ENCODE data around the gene LYST.

The LYST gene

GRCh38 chr1:235745503-235746136, 121.1 kb downstream of the LYST start:
- no peak overlapping the region for H3K4me2 ChIP-seq (ENCODE audit: low read depth, low read length, poor library complexity, severe bottlenecking)
- H3K9me2 ChIP-seq (replicated peaks; ENCODE audit: low read depth, low read length) = no peaks in the 10 kb centered on the region
- H3K27me3 ChIP-seq (ENCODE audit: insufficient read depth, low read length, poor library complexity, severe bottlenecking) = no peaks in the 10 kb centered on the region
- no peak overlapping the region for H2AFZ ChIP-seq (ENCODE audit: low read length)
- H3K9me3 ChIP-seq (ENCODE audit: insufficient read depth, low read depth, low read length) = no peaks in the 10 kb centered on the region
- no peak overlapping the region for H3K9ac ChIP-seq (ENCODE audit: low read depth, low read length, poor library complexity, severe bottlenecking)
- TF ChIP-seq EZH2phosphoT487 (IDR thresholded peaks at IDR 0.05; ENCODE audit: borderline replicate concordance) (no peak), CTCF (conservative IDR thresholded peaks at IDR 0.05; ENCODE audit: low read length) (no peak)
- no peaks in the 10 kb centered on the region for H4K20me1 ChIP-seq (ENCODE audit: insufficient read depth, low read length, poor library complexity, severe bottlenecking)
- no peaks in the 10 kb centered on the region for H3K36me3 ChIP-seq (ENCODE audit: insufficient read depth, low read length)
- no peaks in the 10 kb centered on the region for H3F3A ChIP-seq (ENCODE audit: low read depth)
- H3K79me2 ChIP-seq (ENCODE audit: insufficient read depth, low read length) = no peaks in the 10 kb centered on the region
- no peak overlapping the region for H3K4me3 ChIP-seq (ENCODE audit: low read length, poor library complexity, severe bottlenecking)
- H3K4me1 ChIP-seq (ENCODE audit: insufficient read depth, low read length, poor library complexity, severe bottlenecking) = peaks cover 10% of the 10 kb centered on the region

- no peak overlapping the region for H3K4me3 ChIP-seq (ENCODE audit: low read length, poor library complexity, severe bottlenecking)
- no peak overlapping the region for H3K9ac ChIP-seq (ENCODE audit: low read depth, low read length, poor library complexity, severe bottlenecking)
These were observed 123.6 kb downstream of the LYST start for GRCh38 chr1:235742914-235743599.

GRCh38 chr1:235741294-235741693, 125.4 kb downstream of the LYST start:
- no peak overlapping the region for H3K4me2 ChIP-seq (ENCODE audit: low read depth, low read length, poor library complexity, severe bottlenecking)
- H3K9me2 ChIP-seq (replicated peaks; ENCODE audit: low read depth, low read length) = no peaks in the 10 kb centered on the region
- no peak overlapping the region for H3K9ac ChIP-seq (ENCODE audit: low read depth, low read length, poor library complexity, severe bottlenecking)

More at GRCh38 chr1:235742914-235743599, 123.6 kb downstream of the LYST start:
- H3F3A ChIP-seq (ENCODE audit: low read depth) = no peaks in the 10 kb centered on the region
- no peaks in the 10 kb centered on the region for H4K20me1 ChIP-seq (ENCODE audit: insufficient read depth, low read length, poor library complexity, severe bottlenecking)
- H3K27me3 ChIP-seq (ENCODE audit: insufficient read depth, low read length, poor library complexity, severe bottlenecking) = no peaks in the 10 kb centered on the region
- TF ChIP-seq EZH2phosphoT487 (IDR thresholded peaks at IDR 0.05; ENCODE audit: borderline replicate concordance) (no peak), CTCF (conservative IDR thresholded peaks at IDR 0.05; ENCODE audit: low read length) (no peak)
- no peak overlapping the region for H2AFZ ChIP-seq (ENCODE audit: low read length)
- no peak overlapping the region for H3K4me2 ChIP-seq (ENCODE audit: low read depth, low read length, poor library complexity, severe bottlenecking)
- no peaks in the 10 kb centered on the region for H3K79me2 ChIP-seq (ENCODE audit: insufficient read depth, low read length)
- H3K9me2 ChIP-seq (replicated peaks; ENCODE audit: low read depth, low read length) = no peaks in the 10 kb centered on the region
- no peaks in the 10 kb centered on the region for H3K9me3 ChIP-seq (ENCODE audit: insufficient read depth, low read depth, low read length)
- H3K4me1 ChIP-seq (ENCODE audit: insufficient read depth, low read length, poor library complexity, severe bottlenecking) = no peaks in the 10 kb centered on the region
- H3K36me3 ChIP-seq (ENCODE audit: insufficient read depth, low read length) = no peaks in the 10 kb centered on the region

More at GRCh38 chr1:235741294-235741693, 125.4 kb downstream of the LYST start:
- Histone ChIP-seq H4K20me1 (ENCODE audit: insufficient read depth, low read length, poor library complexity, severe bottlenecking) (no peaks in the 10 kb centered on the region), H3F3A (ENCODE audit: low read depth) (no peaks in the 10 kb centered on the region), H3K36me3 (ENCODE audit: insufficient read depth, low read length) (no peaks in the 10 kb centered on the region), H3K4me3 (ENCODE audit: low read length, poor library complexity, severe bottlenecking) (no peak overlapping the region), H3K9me3 (ENCODE audit: insufficient read depth, low read depth, low read length) (no peaks in the 10 kb centered on the region), H3K27me3 (ENCODE audit: insufficient read depth, low read length, poor library complexity, severe bottlenecking) (no peaks in the 10 kb centered on the region), H2AFZ (ENCODE audit: low read length) (no peak overlapping the region), H3K79me2 (ENCODE audit: insufficient read depth, low read length) (no peaks in the 10 kb centered on the region), H3K4me1 (ENCODE audit: insufficient read depth, low read length, poor library complexity, severe bottlenecking) (no peaks in the 10 kb centered on the region)
- TF ChIP-seq EZH2phosphoT487 (IDR thresholded peaks at IDR 0.05; ENCODE audit: borderline replicate concordance) = no peak
- no peak for TF ChIP-seq CTCF (conservative IDR thresholded peaks at IDR 0.05; ENCODE audit: low read length)
